Right lobe of liver (tissue), 6 donors: ENCODE results near the gene VEGFA. TPM values are rescaled to one million over a fixed set of nuclear protein-coding genes. Genes with fewer than 3 reads are reported as not detected.

Experiments
- ATAC-seq, 4 donors: fragments of 200-7000 bp; cut with Tn5 transposase; one replicate each; pipeline ENCODE4 v1.9.1; 2020; ENCODE audit warnings: mild to moderate bottlenecking in 4 of 4, moderate library complexity in 4 of 4
- DNase-seq, 3 donors: peaks; one replicate each; pipeline ENCODE4 v3.0.0-alpha.2; 2020
- H3K27ac ChIP-seq, 3 donors: fragments of 200-600 bp; one replicate each; pipeline ENCODE4 v1.8.0; 2022
- H3K27me3 ChIP-seq, 2 donors: fragments of 200-600 bp; one replicate each; pipeline ENCODE4 v1.8.0; 2022
- H3K36me3 ChIP-seq, 4 donors: fragments of 200-600 bp; sonication (generic) in 1 of 4; one replicate each; pipeline versions ENCODE4 v1.5.1 to v1.8.0; 2017 to 2022; ENCODE audit warnings: control low read depth in 1 of 4
- H3K4me1 ChIP-seq, 4 donors: fragments of 200-600 bp; sonication (generic) in 1 of 4; one replicate each; pipeline versions ENCODE4 v1.5.1 to v1.8.0; 2017 to 2022; ENCODE audit warnings: control low read depth in 1 of 4
- H3K4me3 ChIP-seq, 3 donors: fragments of 200-600 bp; one replicate each; pipeline ENCODE4 v1.8.0; 2022
- H3K9me3 ChIP-seq, 4 donors: fragments of 200-600 bp; sonication (generic) in 1 of 4; one replicate each; pipeline versions ENCODE4 v1.5.1 to v1.8.0; 2017 to 2022; ENCODE audit warnings: control low read depth in 1 of 4
- POLR2A ChIP-seq: fragments of 450-650 bp; IDR thresholded peaks from one replicate; pipeline ENCODE4 v1.6.1; 2017; ENCODE audit warnings: antibody characterized with exemption, mild to moderate bottlenecking
- WGBS: methylation state at CpG from one replicate; pipeline ENCODE4 v1.1.6; 2018; ENCODE audit warnings: low coverage, low lambda C conversion rate; ENCODE audit not compliant: insufficient coverage; ENCODE audit errors: missing lambda C conversion rate; 5-methylcytosine and 5-hydroxymethylcytosine counted together
- intact Hi-C, 2 donors: fragments of 100-400 bp; cut with DNase I; formaldehyde crosslinking; loops; one replicate each; pipeline versions ENCODE4 v1.11.2 to v1.14.1; 2022
- total RNA-seq, 6 experiments: library from RNA; depleted of rRNA in 2 of 6; stranded (reverse); fragments of >200 nt in 2 of 6; fragmentation: NEBNext Ultra II Directional in 3 of 6; extraction: Animal tissue kit (Norgen Biotek cat#: 25700) in 3 of 6; gene quantifications; one replicate each; pipeline versions ENCODE4 v1.1.0 to v1.2.4, GENCODE V29; 2016 to 2023
- TF ChIP-seq, protein P1 (sequence below), 4 donors: fragments of 200-600 bp in 3 of 4; fragments of 450-650 bp in 1 of 4; IDR thresholded peaks; one replicate each; pipeline versions ENCODE4 v1.5.1 to v1.8.0; 2016 to 2022; ENCODE audit warnings: antibody characterized with exemption in 4 of 4, mild to moderate bottlenecking in 2 of 4
- donor health status: DM: no; HTN: yes; CAD: no.
- donor health status: DM: no; HTN: no; CAD: no.
- donor health status: DM: no; HTN: no; CAD: no.
- donor health status: DM: no; HTN: yes; CAD: no.
- donor health status: DM: no; HTN: yes; CAD: no.

VEGFA gene
- total RNA-seq, 6 experiments from 2014 or later, result 91.3 to 571 (median 132) TPM

DNA sequence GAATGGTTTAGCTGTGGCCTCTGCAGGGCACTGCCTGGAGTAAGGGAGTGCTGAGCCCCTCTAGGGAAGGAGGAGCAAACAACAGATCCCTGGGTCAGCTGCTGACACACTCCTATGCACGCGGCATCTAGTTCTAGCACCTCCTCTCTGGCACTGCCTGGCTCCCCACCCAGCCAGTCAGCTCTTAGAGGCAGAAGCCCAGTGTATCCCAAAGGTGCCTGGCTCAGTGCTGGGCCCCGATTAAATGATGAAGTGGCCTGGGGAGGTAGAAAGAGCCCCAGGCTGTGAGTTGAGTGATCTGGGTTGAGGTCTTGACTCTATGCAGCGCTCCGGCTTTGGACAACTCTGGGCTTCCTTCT, 7.6 kb upstream of the VEGFA start:
- WGBS, result 100% methylated on average over 2 of the region's 5 CpGs
- Histone ChIP-seq H3K9me3 (no peaks in the 10 kb centered on the region), H3K27ac (no peak overlapping the region), H3K27me3 (no peaks in the 10 kb centered on the region), H3K4me1 (peaks cover 0 to 7% (median 0%) of the 10 kb centered on the region in 4 donors), H3K4me3 (no peak overlapping the region), H3K36me3 (no peaks in the 10 kb centered on the region)
- no peak for TF ChIP-seq POLR2A
- TF ChIP-seq, protein P1, sequence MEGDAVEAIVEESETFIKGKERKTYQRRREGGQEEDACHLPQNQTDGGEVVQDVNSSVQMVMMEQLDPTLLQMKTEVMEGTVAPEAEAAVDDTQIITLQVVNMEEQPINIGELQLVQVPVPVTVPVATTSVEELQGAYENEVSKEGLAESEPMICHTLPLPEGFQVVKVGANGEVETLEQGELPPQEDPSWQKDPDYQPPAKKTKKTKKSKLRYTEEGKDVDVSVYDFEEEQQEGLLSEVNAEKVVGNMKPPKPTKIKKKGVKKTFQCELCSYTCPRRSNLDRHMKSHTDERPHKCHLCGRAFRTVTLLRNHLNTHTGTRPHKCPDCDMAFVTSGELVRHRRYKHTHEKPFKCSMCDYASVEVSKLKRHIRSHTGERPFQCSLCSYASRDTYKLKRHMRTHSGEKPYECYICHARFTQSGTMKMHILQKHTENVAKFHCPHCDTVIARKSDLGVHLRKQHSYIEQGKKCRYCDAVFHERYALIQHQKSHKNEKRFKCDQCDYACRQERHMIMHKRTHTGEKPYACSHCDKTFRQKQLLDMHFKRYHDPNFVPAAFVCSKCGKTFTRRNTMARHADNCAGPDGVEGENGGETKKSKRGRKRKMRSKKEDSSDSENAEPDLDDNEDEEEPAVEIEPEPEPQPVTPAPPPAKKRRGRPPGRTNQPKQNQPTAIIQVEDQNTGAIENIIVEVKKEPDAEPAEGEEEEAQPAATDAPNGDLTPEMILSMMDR (IDR thresholded peaks at IDR 0.05), result no peak
- ATAC-seq (no peak), DNase-seq (no peak)
- intact Hi-C loops, result loop anchor here in 1 of 2 donors (10.0 kb wide), 1 partner anchor 48 kb away; no protein-coding TSS in a partner anchor

DNA sequence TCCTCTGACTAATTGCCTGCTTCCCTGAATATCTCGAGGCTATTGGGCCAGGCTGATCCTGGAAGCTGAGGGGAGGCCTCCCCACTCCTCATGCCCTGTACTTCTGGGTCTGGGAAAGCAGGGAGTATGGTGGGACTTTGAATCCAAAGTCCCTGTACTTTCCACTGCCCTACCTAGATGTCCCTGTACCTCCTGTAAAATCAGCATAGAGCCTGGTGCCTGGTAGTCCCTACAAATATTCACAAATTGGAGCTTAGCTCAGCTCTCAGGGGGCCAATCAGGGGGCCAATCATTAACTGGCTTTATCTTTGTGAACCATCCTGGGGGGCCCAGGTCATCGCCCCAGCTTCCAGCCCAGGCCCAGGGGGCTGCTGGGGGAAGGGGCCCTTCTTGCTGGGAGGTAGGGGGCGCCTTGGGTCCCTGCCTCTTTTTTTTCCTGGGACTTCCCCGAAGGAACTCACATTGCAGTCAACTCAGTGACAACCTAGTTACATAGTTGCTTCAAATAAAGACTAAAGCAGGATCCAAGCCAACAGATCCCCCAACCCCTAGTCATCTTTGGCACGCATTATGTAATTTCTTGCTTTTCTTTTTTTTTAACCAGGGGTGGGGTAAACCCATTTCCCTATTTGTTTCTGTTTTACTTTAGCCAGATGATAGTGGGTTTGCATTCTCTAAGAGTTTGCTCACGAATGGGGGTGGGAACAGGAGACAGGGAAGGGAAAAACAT, 6.9 kb upstream of the VEGFA start:
- intact Hi-C loops, result loop anchor here in 1 of 2 donors (10.0 kb wide), 1 partner anchor 48 kb away; no protein-coding TSS in a partner anchor
- no peak overlapping the region for H3K27ac ChIP-seq
- H3K36me3 ChIP-seq, result no peaks in the 10 kb centered on the region
- TF ChIP-seq, protein P1 (IDR thresholded peaks at IDR 0.05), result no peak
- TF ChIP-seq POLR2A, result no peak
- no peak overlapping the region for H3K4me3 ChIP-seq
- WGBS, result 40% methylated on average over 6 of the region's 6 CpGs
- no peak for ATAC-seq
- no peaks in the 10 kb centered on the region for H3K27me3 ChIP-seq
- H3K4me1 ChIP-seq, result peaks cover 0 to 14% (median 3%) of the 10 kb centered on the region in 4 donors
- no peak for DNase-seq
- no peaks in the 10 kb centered on the region for H3K9me3 ChIP-seq

DNA sequence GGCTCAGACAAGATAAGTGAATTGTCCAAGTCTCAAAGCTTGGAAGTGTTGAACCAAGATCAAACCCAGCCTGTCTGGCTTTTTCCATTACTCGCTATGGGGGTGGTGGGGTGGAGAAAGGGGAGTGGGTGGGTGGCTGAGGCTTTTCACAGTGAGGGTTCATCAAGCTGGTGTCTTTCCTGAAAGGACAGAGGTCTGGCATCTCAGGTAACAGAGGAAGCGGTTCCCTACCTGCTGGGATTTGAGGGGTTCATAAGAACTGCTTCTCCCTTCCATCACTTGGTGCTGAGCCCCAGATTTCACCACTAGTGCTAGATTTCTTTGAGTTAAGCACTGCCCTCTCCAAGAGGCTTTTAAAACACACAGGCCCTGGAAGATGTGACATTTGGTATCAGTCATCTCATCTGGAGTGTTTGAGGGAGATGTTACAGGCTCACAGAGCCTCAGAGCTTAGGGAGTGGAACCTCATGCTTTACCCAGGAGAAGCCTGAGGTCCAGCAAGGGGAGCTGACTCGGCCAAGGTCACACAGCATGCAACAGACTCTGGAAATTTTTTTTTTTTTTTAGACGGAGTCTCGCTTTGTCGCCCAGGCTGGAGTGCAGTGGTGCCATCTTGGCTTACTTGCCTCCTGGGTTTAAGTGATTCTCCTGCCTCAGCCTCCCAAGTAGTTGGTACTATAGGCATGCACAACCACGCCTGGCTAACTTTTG, 6.0 kb upstream of the VEGFA start:
- no peak for TF ChIP-seq POLR2A
- TF ChIP-seq, protein P1 (IDR thresholded peaks at IDR 0.05), result no peak
- intact Hi-C loops, result loop anchor here in 1 of 2 donors (10.0 kb wide), 1 partner anchor 49 kb away; no protein-coding TSS in a partner anchor
- Histone ChIP-seq H3K9me3 (no peaks in the 10 kb centered on the region), H3K4me3 (no peak overlapping the region), H3K36me3 (no peaks in the 10 kb centered on the region), H3K27ac (no peak overlapping the region), H3K27me3 (no peaks in the 10 kb centered on the region), H3K4me1 (peaks cover 0 to 21% (median 6%) of the 10 kb centered on the region in 4 donors)
- 53% methylated on average over 3 of the region's 7 CpGs for WGBS
- ATAC-seq, result no peak
- no peak for DNase-seq

DNA sequence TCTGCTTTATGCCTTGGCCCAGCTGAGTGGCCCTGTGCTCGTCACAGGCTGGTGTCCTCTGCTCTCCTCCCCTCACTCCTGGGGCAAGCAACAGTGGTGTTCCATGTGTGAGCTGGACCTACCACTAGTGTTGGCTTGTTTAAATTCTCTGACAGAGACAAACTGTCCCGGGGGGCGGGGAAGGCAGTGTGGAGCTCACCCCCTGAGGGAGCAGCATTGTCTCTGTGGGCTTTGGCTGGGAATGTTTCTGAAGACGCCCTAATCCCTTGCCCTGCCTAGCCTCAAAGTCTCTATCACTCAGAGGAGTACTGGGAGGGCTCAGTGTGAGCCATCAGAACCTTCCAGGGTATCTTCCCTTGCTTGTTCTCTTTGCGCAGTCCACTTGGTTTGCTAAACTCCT, 5.2 kb upstream of the VEGFA start:
- H3K9me3 ChIP-seq, result no peaks in the 10 kb centered on the region
- intact Hi-C loops, result loop anchor here (5.0 to 10.0 kb wide), 2 partner anchors 50 to 313 kb away; no protein-coding TSS in a partner anchor
- peaks cover 0 to 25% (median 9%) of the 10 kb centered on the region in 4 donors for H3K4me1 ChIP-seq
- no peak overlapping the region for H3K4me3 ChIP-seq
- H3K27ac ChIP-seq, result no peak overlapping the region
- TF ChIP-seq POLR2A, result no peak
- TF ChIP-seq, protein P1 (IDR thresholded peaks at IDR 0.05), result no peak
- WGBS, result no CpG with 5 or more reads among the region's 5 CpGs
- no peak for DNase-seq
- H3K36me3 ChIP-seq, result no peaks in the 10 kb centered on the region
- H3K27me3 ChIP-seq, result no peaks in the 10 kb centered on the region
- ATAC-seq, result no peak
